ENCODE results near the gene MTR.

The MTR gene

GRCh38 chr1:236952246-236953003 is 157.3 kb downstream of the MTR start:
- H3K27ac ChIP-seq: no peak overlapping the region
- H3K36me3 ChIP-seq: no peaks in the 10 kb centered on the region
- no peaks in the 10 kb centered on the region for H3K27me3 ChIP-seq
- no peaks in the 10 kb centered on the region for H3K4me1 ChIP-seq (ENCODE audit: control insufficient read depth in 1 of 2, insufficient read depth in 1 of 2, low read depth in 1 of 2, low read length in 1 of 2)
- H3K9me3 ChIP-seq: no peaks in the 10 kb centered on the region
- H3K4me3 ChIP-seq (ENCODE audit: low read depth in 1 of 2, low read length in 1 of 2): no peak overlapping the region
- TF ChIP-seq CTCF (IDR thresholded peaks at IDR 0.05): no peak

- no peaks in the 10 kb centered on the region for H3K27me3 ChIP-seq
These were observed 158.1 kb downstream of the MTR start for GRCh38 chr1:236953151-236953700.

More at GRCh38 chr1:236953151-236953700, 158.1 kb downstream of the MTR start:
- Histone ChIP-seq H3K9me3 (no peaks in the 10 kb centered on the region), H3K4me3 (ENCODE audit: low read depth in 1 of 2, low read length in 1 of 2) (no peak overlapping the region), H3K4me1 (ENCODE audit: control insufficient read depth in 1 of 2, insufficient read depth in 1 of 2, low read depth in 1 of 2, low read length in 1 of 2) (no peaks in the 10 kb centered on the region), H3K36me3 (no peaks in the 10 kb centered on the region), H3K27ac (no peak overlapping the region)
- TF ChIP-seq CTCF (IDR thresholded peaks at IDR 0.05): no peak

Measured in neutrophil (primary cell).